Right lobe of liver (tissue), 4 donors: Measurements from ENCODE around the gene RASAL1.

Source experiments
- POLR2A ChIP-seq: fragments of 450-650 bp; IDR thresholded peaks from one replicate; pipeline ENCODE4 v1.6.1; 2017; ENCODE audit warnings: antibody characterized with exemption, mild to moderate bottlenecking
- TF ChIP-seq, protein P1 (sequence below), 4 donors: fragments of 200-600 bp in 3 of 4; fragments of 450-650 bp in 1 of 4; IDR thresholded peaks; one replicate each; pipeline versions ENCODE4 v1.5.1 to v1.8.0; 2016 to 2022; ENCODE audit warnings: antibody characterized with exemption in 4 of 4, mild to moderate bottlenecking in 2 of 4
- donor health status: DM: no; HTN: no; CAD: no.
- donor health status: DM: no; HTN: no; CAD: no.
- donor health status: DM: no; HTN: yes; CAD: no.

DNA sequence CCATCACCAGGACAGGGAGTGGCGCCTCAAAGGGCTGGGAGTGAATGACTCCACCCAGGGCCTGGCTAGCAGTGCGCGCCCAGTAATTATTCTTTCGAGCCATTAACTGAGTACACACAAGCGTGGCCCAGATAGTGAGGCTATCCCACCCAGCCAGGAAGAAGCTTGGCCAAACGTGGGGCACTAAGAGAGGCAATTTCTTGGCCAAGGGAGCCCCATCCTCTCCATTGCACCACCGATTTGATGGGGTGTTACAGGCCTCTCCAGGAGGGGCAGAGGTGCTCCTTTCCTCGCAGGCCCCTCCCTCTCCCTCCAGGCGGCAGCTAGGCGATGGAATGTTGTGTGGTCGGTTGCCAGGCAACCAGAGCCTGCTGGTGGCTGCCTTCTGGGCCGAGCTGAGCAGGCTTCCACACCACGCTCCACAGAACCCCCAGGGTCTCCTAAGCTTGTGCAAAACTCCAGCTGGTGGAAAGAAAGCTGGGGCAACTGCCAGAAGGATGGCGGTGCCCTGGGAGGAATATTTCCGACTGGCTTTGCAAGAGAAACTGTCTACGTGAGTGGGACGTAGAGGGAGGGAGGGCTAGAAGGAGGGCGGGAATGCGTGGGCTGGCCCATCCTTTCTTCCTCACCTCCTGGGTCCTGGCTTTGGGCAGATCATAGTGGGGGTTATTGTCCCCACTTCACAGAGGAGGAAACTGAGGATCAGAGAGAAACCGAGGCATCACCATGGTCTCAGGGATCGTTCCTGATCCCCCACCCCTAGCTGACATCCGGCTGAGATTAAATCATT, 14.0 kb upstream of the RASAL1 start, which contains the start of gene CFAP73:
- TF ChIP-seq POLR2A = no peak
- TF ChIP-seq, protein P1, sequence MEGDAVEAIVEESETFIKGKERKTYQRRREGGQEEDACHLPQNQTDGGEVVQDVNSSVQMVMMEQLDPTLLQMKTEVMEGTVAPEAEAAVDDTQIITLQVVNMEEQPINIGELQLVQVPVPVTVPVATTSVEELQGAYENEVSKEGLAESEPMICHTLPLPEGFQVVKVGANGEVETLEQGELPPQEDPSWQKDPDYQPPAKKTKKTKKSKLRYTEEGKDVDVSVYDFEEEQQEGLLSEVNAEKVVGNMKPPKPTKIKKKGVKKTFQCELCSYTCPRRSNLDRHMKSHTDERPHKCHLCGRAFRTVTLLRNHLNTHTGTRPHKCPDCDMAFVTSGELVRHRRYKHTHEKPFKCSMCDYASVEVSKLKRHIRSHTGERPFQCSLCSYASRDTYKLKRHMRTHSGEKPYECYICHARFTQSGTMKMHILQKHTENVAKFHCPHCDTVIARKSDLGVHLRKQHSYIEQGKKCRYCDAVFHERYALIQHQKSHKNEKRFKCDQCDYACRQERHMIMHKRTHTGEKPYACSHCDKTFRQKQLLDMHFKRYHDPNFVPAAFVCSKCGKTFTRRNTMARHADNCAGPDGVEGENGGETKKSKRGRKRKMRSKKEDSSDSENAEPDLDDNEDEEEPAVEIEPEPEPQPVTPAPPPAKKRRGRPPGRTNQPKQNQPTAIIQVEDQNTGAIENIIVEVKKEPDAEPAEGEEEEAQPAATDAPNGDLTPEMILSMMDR (IDR thresholded peaks at IDR 0.05) = no peak
